IMR-90 (cell line): ENCODE measurements around the gene CD99. TPM values are rescaled to one million over a fixed set of nuclear protein-coding genes. Genes with fewer than 3 reads are reported as not detected.

Experiments
- ATAC-seq: fragments of 200-7000 bp; cut with Tn5 transposase; 2 replicates; pipeline ENCODE4 v1.9.1; 2020; ENCODE audit warnings: low read depth, mild to moderate bottlenecking, moderate library complexity
- BruUV-seq: library from RNA; stranded (reverse); fragments of 400-500 nt; replicated peaks from 2 replicates; lab custom pipeline; 2021; lab: Mats Ljungman, UMichigan
- CTCF ChIA-PET: fragments of 300-600 bp; formaldehyde crosslinking; extraction: SDS; loops from one replicate; lab custom pipeline; 2021; ENCODE audit warnings: antibody characterized with exemption; lab: Yijun Ruan, JAX
- POLR2A ChIA-PET: fragments of 300-600 bp; sonication (Branson Sonifier 250); formaldehyde crosslinking; loops from one replicate; lab custom pipeline; 2022; ENCODE audit warnings: antibody characterized with exemption; ENCODE audit not compliant: unreplicated experiment; lab: Charles Lee
- DNase-seq: peaks from one replicate; pipeline ENCODE4 v3.0.0; 2013
- H2AFZ ChIP-seq: replicated peaks from 2 replicates; pipeline ENCODE3; 2013; ENCODE audit warnings: low read length, mild to moderate bottlenecking; ENCODE audit not compliant: poor library complexity
- H2AK5ac ChIP-seq: 2 replicates; pipeline ENCODE4 v1.6.1; 2013; ENCODE audit warnings: low read depth, low read length, inconsistent platforms
- H2AK9ac ChIP-seq: replicated peaks from 2 replicates; pipeline ENCODE3; 2013; ENCODE audit warnings: mild to moderate bottlenecking, low read depth, low read length, moderate library complexity; ENCODE audit not compliant: poor library complexity
- H2BK120ac ChIP-seq: 2 replicates; pipeline ENCODE4 v1.6.1; 2013; ENCODE audit warnings: low read depth, low read length, inconsistent platforms
- H2BK15ac ChIP-seq: 3 replicates; pipeline ENCODE4 v1.6.1; 2013; ENCODE audit warnings: low read depth, low read length, inconsistent platforms
- H2BK20ac ChIP-seq: 2 replicates; pipeline ENCODE4 v1.6.1; 2013; ENCODE audit warnings: low read depth, mild to moderate bottlenecking, inconsistent platforms, low read length, moderate library complexity
- H2BK5ac ChIP-seq: 2 replicates; pipeline ENCODE4 v1.6.1; 2013; ENCODE audit warnings: mild to moderate bottlenecking, low read depth, low read length, inconsistent platforms; ENCODE audit not compliant: poor library complexity, severe bottlenecking
- H3K14ac ChIP-seq: replicated peaks from 2 replicates; pipeline ENCODE4 v1.6.1; 2013; ENCODE audit warnings: low read depth, low read length, inconsistent platforms
- H3K18ac ChIP-seq: 2 replicates; pipeline ENCODE4 v1.6.1; 2013; ENCODE audit warnings: low read depth, low read length, control low read depth
- H3K23ac ChIP-seq: 2 replicates; pipeline ENCODE4 v1.6.1; 2013; ENCODE audit warnings: low read depth, low read length, inconsistent platforms
- H3K27ac ChIP-seq: 2 replicates; pipeline ENCODE4 v1.5.1; 2013; ENCODE audit warnings: mild to moderate bottlenecking, control low read depth, low read length; ENCODE audit not compliant: insufficient read depth
- H3K27me3 ChIP-seq: 2 replicates; pipeline ENCODE4 v1.6.1; 2013; ENCODE audit warnings: low read length; ENCODE audit not compliant: control insufficient read depth, insufficient read depth
- H3K36me3 ChIP-seq: 2 replicates; pipeline ENCODE4 v1.6.1; 2013; ENCODE audit warnings: low read length, mixed read lengths; ENCODE audit not compliant: control insufficient read depth, insufficient read depth
- H3K4ac ChIP-seq: 2 replicates; pipeline ENCODE4 v1.6.1; 2013; ENCODE audit warnings: low read depth, low read length, inconsistent platforms
- H3K4me1 ChIP-seq: 2 replicates; pipeline ENCODE4 v1.6.1; 2013; ENCODE audit warnings: low read length, mixed read lengths; ENCODE audit not compliant: control insufficient read depth, insufficient read depth
- H3K4me2 ChIP-seq: 2 replicates; pipeline ENCODE4 v1.6.1; 2013; ENCODE audit warnings: low read depth, mild to moderate bottlenecking, control low read depth, low read length, moderate library complexity
- H3K4me3 ChIP-seq: 2 replicates; pipeline ENCODE4 v1.5.1; 2013; ENCODE audit warnings: low read depth, mild to moderate bottlenecking, control low read depth, low read length, moderate library complexity; ENCODE audit not compliant: insufficient read depth
- H3K56ac ChIP-seq: 2 replicates; pipeline ENCODE4 v1.6.1; 2013; ENCODE audit warnings: low read length, inconsistent platforms; ENCODE audit not compliant: insufficient read depth; ENCODE audit errors: extremely low read depth
- H3K79me1 ChIP-seq, 2 experiments: 2 replicates each; pipeline ENCODE4 v1.6.1; 2013; ENCODE audit warnings: low read length in 2 of 2, inconsistent platforms in 1 of 2, low read depth in 1 of 2
- H3K9ac ChIP-seq: 2 replicates; pipeline ENCODE4 v1.6.1; 2013; ENCODE audit warnings: low read depth, low read length, control low read depth
- H3K9me1 ChIP-seq: 2 replicates; pipeline ENCODE4 v1.6.1; 2013; ENCODE audit warnings: low read length, inconsistent platforms; ENCODE audit not compliant: insufficient read depth
- H3K9me3 ChIP-seq: 2 replicates; pipeline ENCODE4 v1.6.1; 2013; ENCODE audit warnings: low read length; ENCODE audit not compliant: control insufficient read depth, insufficient read depth
- H4K20me1 ChIP-seq: 2 replicates; pipeline ENCODE4 v1.6.1; 2013; ENCODE audit warnings: low read length, inconsistent platforms; ENCODE audit not compliant: insufficient read depth
- H4K5ac ChIP-seq: 2 replicates; pipeline ENCODE4 v1.6.1; 2013; ENCODE audit warnings: mild to moderate bottlenecking, low read depth, low read length, control low read depth
- H4K8ac ChIP-seq, 2 experiments: 2 replicates each; pipeline ENCODE4 v1.6.1; 2013; ENCODE audit warnings: low read depth in 2 of 2, low read length in 2 of 2, control low read depth in 1 of 2, inconsistent platforms in 1 of 2
- H4K91ac ChIP-seq: 2 replicates; pipeline ENCODE4 v1.6.1; 2013; ENCODE audit warnings: low read depth, low read length, inconsistent platforms; ENCODE audit not compliant: insufficient read depth
- BHLHE40 ChIP-seq: fragments of 150-350 bp; IDR thresholded peaks from 2 replicates; pipeline ENCODE4 v1.6.1; 2016; ENCODE audit warnings: mild to moderate bottlenecking, low read depth, low read length
- CEBPB ChIP-seq: IDR thresholded peaks from 2 replicates; pipeline ENCODE4 v1.6.1; 2012; ENCODE audit warnings: low read depth, low read length, improper control_type of control experiment
- CTCF ChIP-seq: conservative IDR thresholded peaks from 2 replicates; pipeline ENCODE4 v1.5.1; 2012; ENCODE audit warnings: mild to moderate bottlenecking, low read depth, low read length, improper control_type of control experiment
- ELK1 ChIP-seq: fragments of 150-350 bp; IDR thresholded peaks from 2 replicates; pipeline ENCODE4 v1.6.1; 2016; ENCODE audit warnings: low read depth, mild to moderate bottlenecking, low read length, moderate library complexity, borderline replicate concordance
- MAFK ChIP-seq: IDR thresholded peaks from 2 replicates; pipeline ENCODE4 v1.6.1; 2012; ENCODE audit warnings: low read depth, low read length, improper control_type of control experiment
- MXI1 ChIP-seq: IDR thresholded peaks from 2 replicates; pipeline ENCODE4 v1.6.1; 2012; ENCODE audit warnings: low read depth, mild to moderate bottlenecking, low read length, moderate library complexity, borderline replicate concordance
- WGBS, 2 experiments: methylation state at CpG; one replicate each; pipeline versions ENCODE4 v1.1.5 to v1.1.7; 2013; ENCODE audit warnings: missing lambda C conversion rate in 2 of 2; ENCODE audit not compliant: insufficient read length in 1 of 2; ENCODE audit errors: extremely low coverage in 2 of 2; 5-methylcytosine and 5-hydroxymethylcytosine counted together
- dilution Hi-C: fragments of 300-500 bp; cut with HindIII; formaldehyde crosslinking; loops from one replicate; pipeline ENCODE4 v1.14.3; 2018; ENCODE audit warnings: low sequenced_read_pairs; ENCODE audit not compliant: unreplicated experiment
- in situ Hi-C: fragments of 300-500 bp; cut with MboI; formaldehyde crosslinking; loops from 3 replicates; pipeline ENCODE4 v1.14.3; 2019; ENCODE audit warnings: low sequenced_read_pairs, inconsistent platforms, mixed read lengths
- intact Hi-C: fragments of 100-400 bp; cut with micrococcal nuclease; formaldehyde crosslinking; loops from 2 replicates; pipeline ENCODE4 v1.10.0; 2022
- polyA plus RNA-seq, 3 experiments: library from polyadenylated mRNA; depleted of rRNA; stranded (reverse); fragments of >200 nt; gene quantifications; 2 replicates each; pipeline ENCODE4 v1.2.3, GENCODE V29; 2012; ENCODE audit warnings: low replicate concordance in 1 of 3
- total RNA-seq: library from RNA; depleted of rRNA; stranded (reverse); fragments of >200 nt; gene quantifications from 2 replicates; pipeline ENCODE4 v1.2.3, GENCODE V29; 2012

Gene CD99
- total and polyA plus RNA-seq, 2 of the 4 experiments (the other 2 are of a cell fraction): 102 to 369 TPM

GRCh38 chrX:2670978-2671377 is 20.1 kb upstream of the CD99 start:
- H2AK9ac ChIP-seq: no peak overlapping the region
- no peak overlapping the region for H2BK120ac ChIP-seq
- H2AFZ ChIP-seq: no peak overlapping the region
- H2BK5ac ChIP-seq: no peak overlapping the region
- no TSS peak for BruUV-seq
- ATAC-seq (no peak), DNase-seq (no peak)
- dilution Hi-C loops: no loop called here
- no peaks in the 10 kb centered on the region for H3K36me3 ChIP-seq
- H2BK15ac ChIP-seq: no peak overlapping the region
- no CpG with 5 or more reads among the region's 4 CpGs for WGBS, 2 experiments
- in situ Hi-C loops: no loop called here
- no peak overlapping the region for H3K27ac ChIP-seq
- no peak overlapping the region for H3K23ac ChIP-seq
- no peak overlapping the region for H4K5ac ChIP-seq
- H3K4me2 ChIP-seq: no peak overlapping the region
- no peak overlapping the region for H3K14ac ChIP-seq
- H3K4me3 ChIP-seq: no peak overlapping the region
- H3K9me1 ChIP-seq: no peaks in the 10 kb centered on the region
- H4K91ac ChIP-seq: no peak overlapping the region
- H3K9me3 ChIP-seq: no peaks in the 10 kb centered on the region
- H3K18ac ChIP-seq: no peak overlapping the region
- intact Hi-C loops: no loop called here
- ChIA-PET POLR2A (no interaction called here), CTCF (no interaction called here)
- H4K20me1 ChIP-seq: no peaks in the 10 kb centered on the region
- TF ChIP-seq CEBPB: no peak
- peak; percentile 74 for TF ChIP-seq MAFK
- TF ChIP-seq MXI1: no peak
- TF ChIP-seq BHLHE40: no peak
- no peak for TF ChIP-seq ELK1
- no peak for TF ChIP-seq CTCF
- no peak overlapping the region for H3K4ac ChIP-seq
- no peak overlapping the region for H2AK5ac ChIP-seq
- H3K27me3 ChIP-seq: peaks cover 1% of the 10 kb centered on the region; the same call in 1 of the 2 replicates
- H4K8ac ChIP-seq: no peak overlapping the region
- H3K9ac ChIP-seq: no peak overlapping the region
- H3K56ac ChIP-seq: no peak overlapping the region
- H3K4me1 ChIP-seq: peaks cover 2% of the 10 kb centered on the region; the same call in 1 of the 2 replicates
- no peaks in the 10 kb centered on the region for H3K79me1 ChIP-seq
- no peak overlapping the region for H2BK20ac ChIP-seq
